HepG2 (cell line): ENCODE measurements around the gene TGM2. TPM values are rescaled to one million over a fixed set of nuclear protein-coding genes. Genes with fewer than 3 reads are reported as not detected.

Experiments
- NR0B2 ChIP-seq: sonication (generic); formaldehyde crosslinking; IDR thresholded peaks from 2 replicates; pipeline ENCODE4 v1.4.0; 2020; ENCODE audit warnings: mild to moderate bottlenecking, missing genetic modification reagents
- RARG ChIP-seq: sonication (generic); formaldehyde crosslinking; IDR thresholded peaks from 2 replicates; pipeline ENCODE4 v1.4.0; 2020; ENCODE audit warnings: low read depth, mild to moderate bottlenecking, missing genetic modification reagents
- TEAD3 ChIP-seq: optimal IDR thresholded peaks from 2 replicates; pipeline ENCODE3; 2016; ENCODE audit warnings: borderline replicate concordance
- THAP11 ChIP-seq: IDR thresholded peaks from 2 replicates; pipeline ENCODE4 v1.6.1; 2016; ENCODE audit warnings: missing biosample characterization, missing genetic modification reagents
- TRIM22 ChIP-seq: fragments of 450-650 bp; IDR thresholded peaks from 2 replicates; pipeline ENCODE4 v1.6.1; 2017
- WIZ ChIP-seq: sonication (generic); formaldehyde crosslinking; IDR thresholded peaks from 2 replicates; pipeline ENCODE4 v1.5.1; 2020; ENCODE audit warnings: mild to moderate bottlenecking, missing genetic modification reagents
- ZBTB39 ChIP-seq: sonication (generic); formaldehyde crosslinking; IDR thresholded peaks from 2 replicates; pipeline ENCODE4 v1.5.0; 2020; ENCODE audit warnings: missing genetic modification reagents
- ZNF652 ChIP-seq: IDR thresholded peaks from 2 replicates; pipeline ENCODE4 v1.6.1; 2016; ENCODE audit warnings: low read depth, borderline replicate concordance
- ZNF891 ChIP-seq: sonication (generic); formaldehyde crosslinking; IDR thresholded peaks from 2 replicates; pipeline ENCODE4 v1.5.0; 2020; ENCODE audit warnings: mild to moderate bottlenecking, missing genetic modification reagents
- polyA plus RNA-seq, 8 experiments: library from polyadenylated mRNA; depleted of rRNA in 3 of 8; stranded (reverse) in 7 of 8; unstranded in 1 of 8; fragments of >200 nt; fragmentation: Illumina TruSeq in 4 of 8; extraction: Trizol in 4 of 8; gene quantifications; 2 replicates each; pipeline versions ENCODE4 v1.2.1 to v1.2.3, GENCODE V29; 2011 to 2016; ENCODE audit warnings: low read depth in 4 of 8, missing spikeins in 1 of 8, mixed read lengths in 1 of 8; ENCODE audit not compliant: insufficient read depth in 1 of 8
- total RNA-seq, 5 experiments: library from RNA; depleted of rRNA; stranded (reverse); fragments of >200 nt; fragmentation: Illumina TruSeq; extraction: Trizol; gene quantifications; 2 replicates each; pipeline ENCODE4 v1.2.3, GENCODE V29; 2016; ENCODE audit warnings: low read depth in 1 of 5
- TF ChIP-seq, protein P1 (sequence below): IDR thresholded peaks from 2 replicates; pipeline ENCODE4 v1.6.1; 2016; ENCODE audit warnings: control low read depth
- TF ChIP-seq, protein P2 (sequence below): sonication (generic); formaldehyde crosslinking; IDR thresholded peaks from 2 replicates; pipeline ENCODE4 v1.4.0; 2020; ENCODE audit warnings: missing genetic modification reagents; ENCODE audit errors: not compliant biosample characterization
- TF ChIP-seq, protein P3 (sequence below): sonication (generic); formaldehyde crosslinking; IDR thresholded peaks from 2 replicates; pipeline ENCODE4; 2020; ENCODE audit warnings: missing genetic modification reagents, mild to moderate bottlenecking, borderline replicate concordance

The TGM2 gene
- total and polyA plus RNA-seq, 2 of the 13 experiments (the other 11 are each of a cell fraction or from before 2014, with no cell fraction given): 4.2 to 46.4 TPM

- TF ChIP-seq, protein P1, sequence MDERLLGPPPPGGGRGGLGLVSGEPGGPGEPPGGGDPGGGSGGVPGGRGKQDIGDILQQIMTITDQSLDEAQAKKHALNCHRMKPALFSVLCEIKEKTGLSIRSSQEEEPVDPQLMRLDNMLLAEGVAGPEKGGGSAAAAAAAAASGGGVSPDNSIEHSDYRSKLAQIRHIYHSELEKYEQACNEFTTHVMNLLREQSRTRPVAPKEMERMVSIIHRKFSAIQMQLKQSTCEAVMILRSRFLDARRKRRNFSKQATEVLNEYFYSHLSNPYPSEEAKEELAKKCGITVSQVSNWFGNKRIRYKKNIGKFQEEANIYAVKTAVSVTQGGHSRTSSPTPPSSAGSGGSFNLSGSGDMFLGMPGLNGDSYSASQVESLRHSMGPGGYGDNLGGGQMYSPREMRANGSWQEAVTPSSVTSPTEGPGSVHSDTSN (CRISPR knock-in tag): no peak
- TF ChIP-seq THAP11 (CRISPR knock-in tag) (no peak), ZBTB39 (no peak), NR0B2 (CRISPR knock-in tag) (0 out of 2 replicates have a peak, but pooled peaks have one; percentile 64), WIZ (CRISPR knock-in tag) (no peak), TEAD3 (no peak), ZNF891 (CRISPR knock-in tag) (0 out of 2 replicates have a peak, but pooled peaks have one; percentile 16), TRIM22 (no peak), RARG (CRISPR knock-in tag) (no peak), ZNF652 (no peak)
- TF ChIP-seq, protein P2, sequence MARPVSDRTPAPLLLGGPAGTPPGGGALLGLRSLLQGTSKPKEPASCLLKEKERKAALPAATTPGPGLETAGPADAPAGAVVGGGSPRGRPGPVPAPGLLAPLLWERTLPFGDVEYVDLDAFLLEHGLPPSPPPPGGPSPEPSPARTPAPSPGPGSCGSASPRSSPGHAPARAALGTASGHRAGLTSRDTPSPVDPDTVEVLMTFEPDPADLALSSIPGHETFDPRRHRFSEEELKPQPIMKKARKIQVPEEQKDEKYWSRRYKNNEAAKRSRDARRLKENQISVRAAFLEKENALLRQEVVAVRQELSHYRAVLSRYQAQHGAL: no peak
- TF ChIP-seq, protein P3, sequence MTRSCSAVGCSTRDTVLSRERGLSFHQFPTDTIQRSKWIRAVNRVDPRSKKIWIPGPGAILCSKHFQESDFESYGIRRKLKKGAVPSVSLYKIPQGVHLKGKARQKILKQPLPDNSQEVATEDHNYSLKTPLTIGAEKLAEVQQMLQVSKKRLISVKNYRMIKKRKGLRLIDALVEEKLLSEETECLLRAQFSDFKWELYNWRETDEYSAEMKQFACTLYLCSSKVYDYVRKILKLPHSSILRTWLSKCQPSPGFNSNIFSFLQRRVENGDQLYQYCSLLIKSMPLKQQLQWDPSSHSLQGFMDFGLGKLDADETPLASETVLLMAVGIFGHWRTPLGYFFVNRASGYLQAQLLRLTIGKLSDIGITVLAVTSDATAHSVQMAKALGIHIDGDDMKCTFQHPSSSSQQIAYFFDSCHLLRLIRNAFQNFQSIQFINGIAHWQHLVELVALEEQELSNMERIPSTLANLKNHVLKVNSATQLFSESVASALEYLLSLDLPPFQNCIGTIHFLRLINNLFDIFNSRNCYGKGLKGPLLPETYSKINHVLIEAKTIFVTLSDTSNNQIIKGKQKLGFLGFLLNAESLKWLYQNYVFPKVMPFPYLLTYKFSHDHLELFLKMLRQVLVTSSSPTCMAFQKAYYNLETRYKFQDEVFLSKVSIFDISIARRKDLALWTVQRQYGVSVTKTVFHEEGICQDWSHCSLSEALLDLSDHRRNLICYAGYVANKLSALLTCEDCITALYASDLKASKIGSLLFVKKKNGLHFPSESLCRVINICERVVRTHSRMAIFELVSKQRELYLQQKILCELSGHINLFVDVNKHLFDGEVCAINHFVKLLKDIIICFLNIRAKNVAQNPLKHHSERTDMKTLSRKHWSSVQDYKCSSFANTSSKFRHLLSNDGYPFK (CRISPR knock-in tag): no peak
Observed at GRCh38 chr20:38110525-38111178, 54.4 kb downstream of the TGM2 start (continued).
